Cortex of kidney (tissue), 1 donor: Measurements from ENCODE around the gene TPGS2.
"Not testable (repeated sequence)": the region's sequence is repeated elsewhere in the genome, so short reads cannot be mapped to it uniquely, and the experiment has no call there.

Source experiments
- DNase-seq: peaks from one replicate; lab custom pipeline; 2025; lab: John Stamatoyannopoulos, UW

TPGS2 gene

GRCh38 chr18:36828630-36829361 lies at the start of gene TPGS2, which contains the start of gene KIAA1328:
TPGS2 (minus strand) TSS chr18:36829002; CDS start chr18:36828767, 235 bp downstream.
KIAA1328 (plus strand) TSS chr18:36829127; CDS start chr18:36829139, 12 bp downstream.
- peak; percentile 74 for DNase-seq

- DNase-seq: not testable (repeated sequence)
These were observed 45.0 kb upstream of the TPGS2 start for GRCh38 chr18:36873826-36874225.

GRCh38 chr18:36872329-36872728 lies 43.5 kb upstream of the TPGS2 start:
- no peak for DNase-seq

GRCh38 chr18:36871801-36872200 lies 43.0 kb upstream of the TPGS2 start:
- no peak for DNase-seq

GRCh38 chr18:36867056-36867455 lies 38.3 kb upstream of the TPGS2 start:
- no peak for DNase-seq

- DNase-seq: no peak
These were observed 33.4 kb upstream of the TPGS2 start for GRCh38 chr18:36862182-36862581.

- no peak for DNase-seq
These were observed 28.0 kb upstream of the TPGS2 start for GRCh38 chr18:36856815-36857214.

GRCh38 chr18:36851202-36851590 lies 22.4 kb upstream of the TPGS2 start:
- no peak for DNase-seq

GRCh38 chr18:36850527-36851201 lies 21.9 kb upstream of the TPGS2 start:
- DNase-seq: no peak

- DNase-seq: no peak
These were observed 20.6 kb upstream of the TPGS2 start for GRCh38 chr18:36849288-36850006.

- no peak for DNase-seq
These were observed 19.8 kb upstream of the TPGS2 start for GRCh38 chr18:36848609-36849008.

- DNase-seq: no peak
These were observed 15.0 kb upstream of the TPGS2 start for GRCh38 chr18:36843784-36844183.

- no peak for DNase-seq
These were observed 14.4 kb upstream of the TPGS2 start for GRCh38 chr18:36843199-36843598.

- DNase-seq: no peak
These were observed 11.0 kb upstream of the TPGS2 start for GRCh38 chr18:36839835-36840234.

GRCh38 chr18:36835927-36836326 lies 7.1 kb upstream of the TPGS2 start:
- DNase-seq: no peak

GRCh38 chr18:36833120-36833519 lies 4.3 kb upstream of the TPGS2 start:
- no peak for DNase-seq

- DNase-seq: no peak
These were observed 2.3 kb upstream of the TPGS2 start for GRCh38 chr18:36831139-36831538.

- DNase-seq: no peak
These were observed 1.3 kb upstream of the TPGS2 start for GRCh38 chr18:36830158-36830495.

- no peak for DNase-seq
These were observed 758 bp upstream of the TPGS2 start for GRCh38 chr18:36829362-36830157.

GRCh38 chr18:36828157-36828629 lies 609 bp downstream of the TPGS2 start:
- DNase-seq: no peak

GRCh38 chr18:36826556-36826955 lies 2.2 kb downstream of the TPGS2 start:
- DNase-seq: no peak

GRCh38 chr18:36825526-36825925 lies 3.3 kb downstream of the TPGS2 start:
- DNase-seq: no peak
